Neural cell (in vitro differentiated cells): ENCODE measurements around the gene VPS41.

ENCODE experiments used
- CTCF ChIP-seq: fragments of 450-650 bp; IDR thresholded peaks from 2 replicates; pipeline ENCODE4 v1.5.1; 2014; ENCODE audit warnings: antibody characterized with exemption, mild to moderate bottlenecking, moderate library complexity; ENCODE audit not compliant: poor library complexity, severe bottlenecking
- EP300 ChIP-seq: fragments of 450-650 bp; conservative IDR thresholded peaks from 2 replicates; pipeline ENCODE4 v1.6.1; 2014; ENCODE audit warnings: antibody characterized with exemption, mild to moderate bottlenecking, moderate library complexity; ENCODE audit not compliant: poor library complexity, severe bottlenecking
- EZH2 ChIP-seq: fragments of 200-600, 300-800 bp; shearing (Covaris generic), sonication (generic); IDR thresholded peaks from 2 replicates; pipeline ENCODE4 v1.6.1; 2014; ENCODE audit warnings: antibody characterized with exemption, low read length, borderline replicate concordance, mild to moderate bottlenecking; ENCODE audit not compliant: insufficient read depth, poor library complexity, severe bottlenecking
- MXI1 ChIP-seq: fragments of 450-650 bp; conservative IDR thresholded peaks from 2 replicates; pipeline ENCODE4 v1.6.1; 2014; ENCODE audit warnings: antibody characterized with exemption, mild to moderate bottlenecking; ENCODE audit not compliant: poor library complexity, severe bottlenecking
- POLR2AphosphoS5 ChIP-seq: IDR thresholded peaks from 2 replicates; pipeline ENCODE4 v1.6.1; 2012
- RAD21 ChIP-seq: fragments of 450-650 bp; conservative IDR thresholded peaks from 2 replicates; pipeline ENCODE4 v1.6.1; 2014; ENCODE audit warnings: antibody characterized with exemption, mild to moderate bottlenecking, moderate library complexity
- REST ChIP-seq: IDR thresholded peaks from 2 replicates; pipeline ENCODE4 v1.6.1; 2012; ENCODE audit warnings: borderline replicate concordance
- SMC3 ChIP-seq: fragments of 450-650 bp; conservative IDR thresholded peaks from 2 replicates; pipeline ENCODE4 v1.6.1; 2014; ENCODE audit warnings: antibody characterized with exemption, mild to moderate bottlenecking, moderate library complexity; ENCODE audit not compliant: poor library complexity
- TAF1 ChIP-seq: IDR thresholded peaks from 2 replicates; pipeline ENCODE4 v1.6.1; 2012; ENCODE audit warnings: low read depth

- TF ChIP-seq EZH2: no peak
- no peak for TF ChIP-seq CTCF
- TF ChIP-seq RAD21: no peak
- no peak for TF ChIP-seq SMC3
- TF ChIP-seq MXI1: no peak
- no peak for TF ChIP-seq REST
- no peak for TF ChIP-seq EP300
- TF ChIP-seq POLR2AphosphoS5: peak; percentile 59
- TF ChIP-seq TAF1: no peak
Observed at GRCh38 chr7:38862666-38863065, 46.3 kb downstream of the VPS41 start.
